GM21526 (cell line): ENCODE data around the gene TPRX1.

Experiments
- ATAC-seq: cut with Tn5 transposase; IDR thresholded peaks from one replicate; pipeline ENCODE4 v1.9.1; 2021; ENCODE audit warnings: moderate library complexity; ENCODE audit not compliant: unreplicated experiment, low FRiP score

Gene TPRX1

GRCh38 chr19:47752440-47753211 is 51.7 kb downstream of the TPRX1 start:
- ATAC-seq, result no peak
